Measurements from ENCODE around the gene CIAO3. TPM values are rescaled to one million over a fixed set of nuclear protein-coding genes. Genes with fewer than 3 reads are reported as not detected.
A peak's percentile ranks its signal among the peaks of the same experiment; 100 is the strongest.
"Not testable (repeated sequence)": the region's sequence is repeated elsewhere in the genome, so short reads cannot be mapped to it uniquely, and the experiment has no call there.

CIAO3 gene
- total RNA-seq, 1 donor from 2014 or later: 24.2 TPM

GRCh38 chr16:743794-744500 is 3.1 kb upstream of the CIAO3 start:
- Histone ChIP-seq H3K4me1 (peaks cover 16% of the 10 kb centered on the region), H3K9me3 (no peaks in the 10 kb centered on the region), H3K4me3 (no peak overlapping the region), H3K36me3 (no peaks in the 10 kb centered on the region), H3K27ac (no peak overlapping the region), H3K27me3 (peaks cover 3% of the 10 kb centered on the region)
- intact Hi-C loops (cut with DNase I): no loop called here
- no peak for DNase-seq
- no peak for TF ChIP-seq CTCF (IDR thresholded peaks at IDR 0.05)
- no peak for ATAC-seq

GRCh38 chr16:742894-743293 is 2.1 kb upstream of the CIAO3 start:
- H3K27ac ChIP-seq; H3K36me3 ChIP-seq; H3K27me3 ChIP-seq; H3K9me3 ChIP-seq; H3K4me3 ChIP-seq; intact Hi-C loops (cut with DNase I); DNase-seq; ATAC-seq: not testable (repeated sequence)
- peaks cover 16% of the 10 kb centered on the region for H3K4me1 ChIP-seq

GRCh38 chr16:741986-742629 is 1.3 kb upstream of the CIAO3 start:
- Histone ChIP-seq H3K4me3 (no peak overlapping the region), H3K27ac (no peak overlapping the region), H3K36me3 (peaks cover 3% of the 10 kb centered on the region), H3K9me3 (no peaks in the 10 kb centered on the region), H3K4me1 (peaks cover 16% of the 10 kb centered on the region), H3K27me3 (peaks cover 3% of the 10 kb centered on the region)
- no peak for DNase-seq
- no peak for ATAC-seq
- intact Hi-C loops (cut with DNase I): no loop called here
- TF ChIP-seq CTCF (IDR thresholded peaks at IDR 0.05): no peak

- Histone ChIP-seq H3K4me3 (peak overlapping the region; percentile 88), H3K4me1 (peaks cover 16% of the 10 kb centered on the region), H3K9me3 (no peaks in the 10 kb centered on the region), H3K27ac (peak overlapping the region; percentile 73), H3K27me3 (peaks cover 3% of the 10 kb centered on the region), H3K36me3 (peaks cover 20% of the 10 kb centered on the region)
- intact Hi-C loops (cut with DNase I): no loop called here
- no peak for DNase-seq
- TF ChIP-seq CTCF (IDR thresholded peaks at IDR 0.05): no peak
- ATAC-seq: peak; percentile 28
These were observed 386 bp downstream of the CIAO3 start for GRCh38 chr16:740459-740763.

GRCh38 chr16:739560-740458 is 988 bp downstream of the CIAO3 start:
- H3K9me3 ChIP-seq: no peaks in the 10 kb centered on the region
- intact Hi-C loops (cut with DNase I): no loop called here
- peak overlapping the region; percentile 73 for H3K27ac ChIP-seq
- peak overlapping the region; percentile 88 for H3K4me3 ChIP-seq
- DNase-seq (peak; percentile 60), ATAC-seq (no peak)
- TF ChIP-seq CTCF (IDR thresholded peaks at IDR 0.05): no peak
- peaks cover 3% of the 10 kb centered on the region for H3K27me3 ChIP-seq
- H3K36me3 ChIP-seq: peaks cover 20% of the 10 kb centered on the region
- peaks cover 16% of the 10 kb centered on the region for H3K4me1 ChIP-seq
